ENCODE measurements around the gene AIDA. TPM values are rescaled to one million over a fixed set of nuclear protein-coding genes. Genes with fewer than 3 reads are reported as not detected.

AIDA gene
- total and polyA plus RNA-seq, 2 donors (not counting 1 experiment from before 2014, with no cell fraction given) = 67.9 to 153 TPM

DNA sequence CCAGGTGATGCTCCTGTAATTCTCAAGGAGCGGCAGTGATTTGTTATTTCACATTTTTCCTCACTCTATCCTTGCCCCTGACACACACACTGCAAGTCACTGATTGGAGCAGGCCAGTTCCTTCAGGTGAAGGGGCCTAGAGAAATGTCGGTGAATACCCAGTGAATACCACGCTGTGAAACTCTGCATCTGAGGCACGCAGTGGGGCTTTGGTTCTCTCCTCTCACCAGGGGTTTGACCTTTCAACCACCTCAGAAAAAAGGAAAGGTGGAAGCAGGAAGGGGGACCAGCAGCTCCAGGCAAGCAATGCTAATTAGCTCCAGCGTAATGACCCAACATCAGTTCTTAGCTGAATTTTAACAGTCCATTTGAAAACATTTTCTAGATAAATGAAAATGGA lies 24.2 kb upstream of the AIDA start:
- Histone ChIP-seq H2AFZ (ENCODE audit: low read length) (no peak overlapping the region), H3K79me2 (ENCODE audit: control insufficient read depth, insufficient read depth, low read length) (no peaks in the 10 kb centered on the region), H3K27ac (ENCODE audit: insufficient read depth, low read length) (no peak overlapping the region), H3K36me3 (ENCODE audit: control insufficient read depth, insufficient read depth, low read length) (no peaks in the 10 kb centered on the region), H3K9ac (ENCODE audit: insufficient read depth, low read length) (no peak overlapping the region), H3K27me3 (ENCODE audit: control insufficient read depth, insufficient read depth, low read length) (no peaks in the 10 kb centered on the region), H3K4me3 (replicated peaks in 1 of 4; ENCODE audit: control extremely low read depth in 1 of 4, insufficient read depth in 1 of 4, low read depth in 3 of 4, low read length in 4 of 4) (no peak overlapping the region), H3K4me1 (ENCODE audit: control insufficient read depth, extremely low read depth, insufficient read depth, low read length) (no peaks in the 10 kb centered on the region), H4K20me1 (ENCODE audit: control insufficient read depth, extremely low read depth, insufficient read depth, low read length) (no peaks in the 10 kb centered on the region), H3K9me3 (ENCODE audit: control insufficient read depth, insufficient read depth, low read depth, low read length) (no peaks in the 10 kb centered on the region), H3K4me2 (ENCODE audit: extremely low read depth, insufficient read depth, low read length) (no peak overlapping the region)
- no peak for DNase-seq (ENCODE audit: low read depth in 2 of 2)
- TF ChIP-seq EZH2 (IDR thresholded peaks at IDR 0.05; ENCODE audit: low read length, missing control alignments) = no peak
- TF ChIP-seq, protein P1, sequence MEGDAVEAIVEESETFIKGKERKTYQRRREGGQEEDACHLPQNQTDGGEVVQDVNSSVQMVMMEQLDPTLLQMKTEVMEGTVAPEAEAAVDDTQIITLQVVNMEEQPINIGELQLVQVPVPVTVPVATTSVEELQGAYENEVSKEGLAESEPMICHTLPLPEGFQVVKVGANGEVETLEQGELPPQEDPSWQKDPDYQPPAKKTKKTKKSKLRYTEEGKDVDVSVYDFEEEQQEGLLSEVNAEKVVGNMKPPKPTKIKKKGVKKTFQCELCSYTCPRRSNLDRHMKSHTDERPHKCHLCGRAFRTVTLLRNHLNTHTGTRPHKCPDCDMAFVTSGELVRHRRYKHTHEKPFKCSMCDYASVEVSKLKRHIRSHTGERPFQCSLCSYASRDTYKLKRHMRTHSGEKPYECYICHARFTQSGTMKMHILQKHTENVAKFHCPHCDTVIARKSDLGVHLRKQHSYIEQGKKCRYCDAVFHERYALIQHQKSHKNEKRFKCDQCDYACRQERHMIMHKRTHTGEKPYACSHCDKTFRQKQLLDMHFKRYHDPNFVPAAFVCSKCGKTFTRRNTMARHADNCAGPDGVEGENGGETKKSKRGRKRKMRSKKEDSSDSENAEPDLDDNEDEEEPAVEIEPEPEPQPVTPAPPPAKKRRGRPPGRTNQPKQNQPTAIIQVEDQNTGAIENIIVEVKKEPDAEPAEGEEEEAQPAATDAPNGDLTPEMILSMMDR (conservative IDR thresholded peaks at IDR 0.05 in 1 of 2, IDR thresholded peaks at IDR 0.05 in 1 of 2; ENCODE audit: low read depth in 1 of 2, low read length in 2 of 2) = no peak

DNA sequence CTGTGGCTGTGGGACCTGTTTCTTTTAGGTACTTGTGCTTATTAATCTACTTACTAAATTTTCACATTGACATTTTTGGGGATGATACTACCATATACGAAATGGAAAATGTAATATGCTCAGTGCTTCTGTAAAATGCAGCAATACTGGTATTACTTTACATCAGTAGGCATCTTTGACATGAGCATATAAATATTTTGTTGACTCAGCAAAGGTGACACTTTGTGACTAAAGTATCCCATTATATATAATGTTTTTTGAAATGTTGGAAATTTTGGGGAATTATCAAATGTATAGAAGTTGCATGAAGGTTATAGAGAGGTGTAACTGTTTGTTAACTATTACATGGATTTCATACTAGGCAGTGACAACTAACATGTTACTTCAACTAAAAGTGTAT lies 22.4 kb upstream of the AIDA start:
- no peaks in the 10 kb centered on the region for H4K20me1 ChIP-seq (ENCODE audit: control insufficient read depth, extremely low read depth, insufficient read depth, low read length)
- H3K4me1 ChIP-seq (ENCODE audit: control insufficient read depth, extremely low read depth, insufficient read depth, low read length) = no peaks in the 10 kb centered on the region
- no peak overlapping the region for H2AFZ ChIP-seq (ENCODE audit: low read length)
- DNase-seq (ENCODE audit: low read depth in 2 of 2) = no peak
- H3K79me2 ChIP-seq (ENCODE audit: control insufficient read depth, insufficient read depth, low read length) = no peaks in the 10 kb centered on the region
- no peak overlapping the region for H3K27ac ChIP-seq (ENCODE audit: insufficient read depth, low read length)
- no peaks in the 10 kb centered on the region for H3K27me3 ChIP-seq (ENCODE audit: control insufficient read depth, insufficient read depth, low read length)
- H3K9me3 ChIP-seq (ENCODE audit: control insufficient read depth, insufficient read depth, low read depth, low read length) = no peaks in the 10 kb centered on the region
- TF ChIP-seq EZH2 (IDR thresholded peaks at IDR 0.05; ENCODE audit: low read length, missing control alignments) = no peak
- TF ChIP-seq, protein P1 (conservative IDR thresholded peaks at IDR 0.05 in 1 of 2, IDR thresholded peaks at IDR 0.05 in 1 of 2; ENCODE audit: low read depth in 1 of 2, low read length in 2 of 2) = no peak
- H3K9ac ChIP-seq (ENCODE audit: insufficient read depth, low read length) = no peak overlapping the region
- H3K4me3 ChIP-seq (replicated peaks in 1 of 4; ENCODE audit: control extremely low read depth in 1 of 4, insufficient read depth in 1 of 4, low read depth in 3 of 4, low read length in 4 of 4) = no peak overlapping the region
- no peak overlapping the region for H3K4me2 ChIP-seq (ENCODE audit: extremely low read depth, insufficient read depth, low read length)
- no peaks in the 10 kb centered on the region for H3K36me3 ChIP-seq (ENCODE audit: control insufficient read depth, insufficient read depth, low read length)

DNA sequence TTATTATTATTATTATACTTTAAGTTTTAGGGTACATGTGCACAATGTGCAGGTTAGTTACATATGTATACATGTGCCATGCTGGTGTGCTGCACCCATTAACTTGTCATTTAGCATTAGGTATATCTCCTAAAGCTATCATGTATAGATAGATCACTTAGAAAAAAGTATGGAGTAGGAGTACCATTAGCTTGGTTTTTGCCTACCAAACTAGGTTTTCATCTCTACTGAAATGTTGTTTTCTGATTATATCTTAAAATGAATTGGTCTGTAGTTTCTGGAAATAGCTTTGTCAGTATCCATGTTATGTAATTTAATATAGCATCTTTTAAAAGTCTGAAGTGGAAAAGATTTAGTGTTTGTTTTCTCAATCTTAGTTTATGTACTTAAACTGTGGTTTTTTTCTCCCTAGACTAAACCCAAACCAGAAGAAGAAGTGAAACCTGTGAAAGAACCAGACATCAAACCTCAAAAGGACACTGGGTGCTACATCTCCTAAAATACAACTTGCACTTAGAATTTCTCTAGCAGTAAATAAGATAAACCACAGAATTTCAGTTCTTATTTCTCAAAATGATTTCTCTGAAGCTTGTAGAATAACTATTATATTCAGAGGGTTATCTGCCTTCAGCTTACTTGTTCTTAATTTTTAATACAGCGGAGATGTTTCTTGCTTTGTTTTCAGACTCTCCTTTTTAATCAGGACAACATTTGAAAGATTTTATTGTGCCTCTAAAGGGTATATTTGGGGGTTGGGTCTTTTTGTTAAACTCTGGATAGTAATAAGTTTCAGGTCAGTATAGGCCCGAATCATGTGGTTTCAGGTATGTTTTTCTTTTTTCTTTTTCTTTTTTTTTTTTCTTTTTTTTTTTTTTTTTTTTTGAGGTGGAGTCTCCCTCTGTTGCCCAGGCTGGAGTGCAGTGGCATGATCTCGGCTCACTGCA lies 20.2 kb upstream of the AIDA start:
- no peaks in the 10 kb centered on the region for H3K4me1 ChIP-seq (ENCODE audit: control insufficient read depth, extremely low read depth, insufficient read depth, low read length)
- H3K9me3 ChIP-seq (ENCODE audit: control insufficient read depth, insufficient read depth, low read depth, low read length) = no peaks in the 10 kb centered on the region
- H3K4me2 ChIP-seq (ENCODE audit: extremely low read depth, insufficient read depth, low read length) = no peak overlapping the region
- TF ChIP-seq, protein P1 (conservative IDR thresholded peaks at IDR 0.05 in 1 of 2, IDR thresholded peaks at IDR 0.05 in 1 of 2; ENCODE audit: low read depth in 1 of 2, low read length in 2 of 2) = no peak
- TF ChIP-seq EZH2 (IDR thresholded peaks at IDR 0.05; ENCODE audit: low read length, missing control alignments) = no peak
- no peak overlapping the region for H3K27ac ChIP-seq (ENCODE audit: insufficient read depth, low read length)
- H3K9ac ChIP-seq (ENCODE audit: insufficient read depth, low read length) = no peak overlapping the region
- no peaks in the 10 kb centered on the region for H4K20me1 ChIP-seq (ENCODE audit: control insufficient read depth, extremely low read depth, insufficient read depth, low read length)
- H3K79me2 ChIP-seq (ENCODE audit: control insufficient read depth, insufficient read depth, low read length) = no peaks in the 10 kb centered on the region
- H3K27me3 ChIP-seq (ENCODE audit: control insufficient read depth, insufficient read depth, low read length) = no peaks in the 10 kb centered on the region
- H3K4me3 ChIP-seq (replicated peaks in 1 of 4; ENCODE audit: control extremely low read depth in 1 of 4, insufficient read depth in 1 of 4, low read depth in 3 of 4, low read length in 4 of 4) = no peak overlapping the region
- DNase-seq (ENCODE audit: low read depth in 2 of 2) = no peak
- no peak overlapping the region for H2AFZ ChIP-seq (ENCODE audit: low read length)
- peaks cover 1% of the 10 kb centered on the region for H3K36me3 ChIP-seq (ENCODE audit: control insufficient read depth, insufficient read depth, low read length)

Data from fibroblast of lung (primary cell).